ENCODE results near the gene CIAO2B.
A peak's percentile ranks its signal among the peaks of the same experiment; 100 is the strongest.
"Not testable (repeated sequence)": the region's sequence is repeated elsewhere in the genome, so short reads cannot be mapped to it uniquely, and the experiment has no call there.

The CIAO2B gene

DNA sequence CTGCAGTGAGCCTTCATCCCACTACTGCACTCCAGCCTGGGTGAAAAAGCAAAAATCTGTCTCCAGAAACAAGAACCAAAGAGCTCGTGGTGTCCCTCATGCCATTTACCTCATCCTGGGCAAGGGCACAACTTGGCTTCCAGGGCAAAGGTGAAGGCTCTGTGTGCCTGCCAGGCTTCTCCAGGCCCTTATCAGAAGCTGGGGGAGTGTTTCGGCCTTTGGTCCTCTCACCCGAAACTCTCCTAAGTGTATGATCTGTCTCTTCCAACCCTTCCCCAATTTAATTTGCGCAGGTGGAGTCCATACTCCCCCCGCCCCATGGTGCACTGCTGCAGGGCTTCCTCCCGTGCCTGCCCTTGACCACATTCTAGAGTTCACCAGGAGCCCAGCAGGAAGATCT lies 2.3 kb upstream of the CIAO2B start:
- peak overlapping the region; percentile 21 to 91 for H3K9ac ChIP-seq (ENCODE audit: low read length in 2 of 2)
- peaks cover 45% of the 10 kb centered on the region for H3K4me1 ChIP-seq (ENCODE audit: control insufficient read depth, insufficient read depth, low read length)
- H3K27me3 ChIP-seq (ENCODE audit: control insufficient read depth in 1 of 2, insufficient read depth in 2 of 2, low read length in 2 of 2) = no peaks in the 10 kb centered on the region
- H3K9me3 ChIP-seq (ENCODE audit: control insufficient read depth in 2 of 2, low read length in 2 of 2) = no peaks in the 10 kb centered on the region
- H3K4me3 ChIP-seq (ENCODE audit: low read length in 2 of 2) = peak overlapping the region in 1 of 2 donors; percentile 100
- H3K36me3 ChIP-seq (ENCODE audit: control insufficient read depth in 2 of 2, insufficient read depth in 2 of 2, low read length in 2 of 2) = peaks cover 33 to 45% of the 10 kb centered on the region in 2 donors
- no peak overlapping the region for H3K27ac ChIP-seq (ENCODE audit: low read length)

DNA sequence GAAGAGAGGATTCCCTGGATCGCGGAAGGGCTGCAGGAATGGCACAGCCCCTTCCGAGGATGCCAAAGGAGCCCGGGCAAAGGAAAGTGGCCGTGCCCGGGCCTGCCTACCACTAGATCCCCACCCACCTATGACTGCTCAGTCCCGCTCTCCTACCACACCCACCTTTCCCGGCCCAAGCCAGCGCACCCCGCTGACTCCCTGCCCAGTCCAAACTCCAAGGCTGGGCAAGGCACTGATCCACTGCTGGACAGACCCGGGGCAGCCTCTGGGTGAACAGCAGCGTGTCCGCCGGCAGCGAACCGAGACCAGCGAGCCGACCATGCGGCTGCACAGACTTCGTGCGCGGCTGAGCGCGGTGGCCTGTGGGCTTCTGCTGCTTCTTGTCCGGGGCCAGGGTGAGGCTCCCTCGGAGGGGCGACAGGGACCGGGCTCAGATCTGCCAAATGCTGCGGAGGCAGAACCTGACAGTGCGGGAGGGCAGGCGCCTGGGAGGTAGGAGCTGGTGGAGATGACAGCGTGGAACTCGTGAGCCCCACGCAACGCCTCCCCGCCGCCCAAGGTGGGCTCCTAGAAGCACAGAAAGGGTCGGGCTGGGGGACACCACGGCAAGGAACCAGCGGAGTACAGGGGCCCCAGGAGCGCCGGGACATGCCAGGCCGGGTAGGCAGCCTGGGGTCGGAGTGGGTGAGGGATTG lies 1.3 kb upstream of the CIAO2B start, which contains the start of gene CES2:
TSS of gene CES2 (plus strand) at position 203 of the 698 bp plus-strand sequence. CDS start at position 323, 120 bp downstream.
- Histone ChIP-seq H3K9me3 (ENCODE audit: control insufficient read depth in 2 of 2, low read length in 2 of 2) (no peaks in the 10 kb centered on the region), H3K27me3 (ENCODE audit: control insufficient read depth in 1 of 2, insufficient read depth in 2 of 2, low read length in 2 of 2) (no peaks in the 10 kb centered on the region), H3K36me3 (ENCODE audit: control insufficient read depth in 2 of 2, insufficient read depth in 2 of 2, low read length in 2 of 2) (peaks cover 23 to 40% of the 10 kb centered on the region in 2 donors), H3K9ac (ENCODE audit: low read length in 2 of 2) (peak within 1 kb of the TSS; percentile 91 to 97), H3K4me1 (ENCODE audit: control insufficient read depth, insufficient read depth, low read length) (peaks cover 45% of the 10 kb centered on the region), H3K27ac (ENCODE audit: low read length) (peak within 1 kb of the TSS; percentile 88), H3K4me3 (ENCODE audit: low read length in 2 of 2) (peak within 1 kb of the TSS; percentile 87 to 100)

DNA sequence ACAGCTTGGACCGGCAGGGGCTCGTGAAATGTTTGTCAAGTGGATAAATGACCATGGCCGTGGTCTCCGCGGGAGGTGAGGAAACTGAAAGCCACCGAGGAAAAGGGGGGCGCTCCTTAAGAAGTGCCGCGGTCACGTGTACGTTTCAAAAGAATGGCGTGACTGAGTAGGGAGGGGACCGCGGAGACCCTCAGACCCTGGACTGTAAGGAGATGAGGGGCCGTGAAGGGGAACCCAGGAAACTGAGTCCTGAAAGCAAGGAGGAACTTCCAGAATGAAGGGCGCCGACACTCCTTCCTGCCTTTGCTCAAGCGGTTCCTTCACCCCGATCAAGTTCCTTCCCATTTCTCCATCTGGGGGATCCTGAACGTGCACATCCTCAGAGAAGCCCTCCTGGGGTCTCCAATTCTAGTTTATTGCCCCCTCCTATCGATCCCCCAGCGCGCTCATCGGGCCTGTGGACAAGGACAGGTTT lies 674 bp upstream of the CIAO2B start:
- peak overlapping the region; percentile 91 to 97 for H3K9ac ChIP-seq (ENCODE audit: low read length in 2 of 2)
- peaks cover 20 to 37% of the 10 kb centered on the region in 2 donors for H3K36me3 ChIP-seq (ENCODE audit: control insufficient read depth in 2 of 2, insufficient read depth in 2 of 2, low read length in 2 of 2)
- H3K4me1 ChIP-seq (ENCODE audit: control insufficient read depth, insufficient read depth, low read length) = peaks cover 45% of the 10 kb centered on the region

DNA sequence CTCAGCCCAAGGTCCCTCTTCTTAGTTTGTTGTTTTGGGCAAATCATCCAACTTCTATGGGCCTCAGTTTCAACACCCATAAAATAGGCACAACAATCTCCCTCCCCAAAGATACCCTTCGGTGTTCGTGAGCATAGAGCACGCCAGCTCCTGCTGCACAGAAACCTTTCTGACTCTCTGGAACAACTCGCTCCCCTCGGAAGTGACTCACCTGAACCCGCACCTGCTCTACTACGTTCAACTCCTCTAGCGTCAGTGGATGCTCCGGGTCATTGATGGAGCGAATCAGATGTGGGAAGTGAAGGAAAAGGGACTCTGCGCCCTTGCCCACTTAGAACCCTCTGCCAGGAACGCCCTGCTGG lies 445 bp downstream of the CIAO2B start:
- H3K27me3 ChIP-seq (ENCODE audit: control insufficient read depth in 1 of 2, insufficient read depth in 2 of 2, low read length in 2 of 2) = no peaks in the 10 kb centered on the region
- peaks cover 48% of the 10 kb centered on the region for H3K4me1 ChIP-seq (ENCODE audit: control insufficient read depth, insufficient read depth, low read length)
- H3K4me3 ChIP-seq (ENCODE audit: low read length in 2 of 2) = peak overlapping the region; percentile 87 to 100
- H3K9ac ChIP-seq (ENCODE audit: low read length in 2 of 2) = peak overlapping the region; percentile 91 to 97
- H3K27ac ChIP-seq (ENCODE audit: low read length) = peak overlapping the region; percentile 88
- peaks cover 10 to 31% of the 10 kb centered on the region in 2 donors for H3K36me3 ChIP-seq (ENCODE audit: control insufficient read depth in 2 of 2, insufficient read depth in 2 of 2, low read length in 2 of 2)
- no peaks in the 10 kb centered on the region for H3K9me3 ChIP-seq (ENCODE audit: control insufficient read depth in 2 of 2, low read length in 2 of 2)

More for the DNA sequence above, 674 bp upstream of the CIAO2B start:
- not testable (repeated sequence) for H3K27me3 ChIP-seq (ENCODE audit: control insufficient read depth in 1 of 2, insufficient read depth in 2 of 2, low read length in 2 of 2); H3K9me3 ChIP-seq (ENCODE audit: control insufficient read depth in 2 of 2, low read length in 2 of 2)
- H3K27ac ChIP-seq (ENCODE audit: low read length) = peak overlapping the region; percentile 88
- H3K4me3 ChIP-seq (ENCODE audit: low read length in 2 of 2) = peak overlapping the region; percentile 87 to 100

DNA sequence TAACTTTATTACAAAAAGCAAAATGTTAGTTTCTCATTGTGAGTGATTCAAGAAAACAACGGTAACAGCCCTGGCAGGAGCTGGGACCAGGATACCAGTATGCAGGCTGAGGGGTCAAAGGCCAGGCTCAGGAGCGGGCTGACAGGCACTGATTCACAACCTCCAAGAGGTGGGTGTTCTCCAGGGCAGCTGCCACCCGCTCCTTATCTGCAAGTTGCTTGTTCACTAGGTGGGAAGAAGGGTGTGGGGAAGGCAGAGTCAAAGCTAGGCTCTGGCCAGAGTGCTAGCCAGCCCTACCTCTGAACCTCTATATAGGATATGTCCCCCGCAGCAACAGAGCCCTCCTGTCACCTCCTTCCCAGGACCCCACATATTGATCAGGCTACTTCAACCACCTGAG lies 2.1 kb downstream of the CIAO2B start:
- peaks cover 54% of the 10 kb centered on the region for H3K4me1 ChIP-seq (ENCODE audit: control insufficient read depth, insufficient read depth, low read length)
- H3K27me3 ChIP-seq (ENCODE audit: control insufficient read depth in 1 of 2, insufficient read depth in 2 of 2, low read length in 2 of 2) = no peaks in the 10 kb centered on the region
- H3K27ac ChIP-seq (ENCODE audit: low read length) = no peak overlapping the region
- no peaks in the 10 kb centered on the region for H3K9me3 ChIP-seq (ENCODE audit: control insufficient read depth in 2 of 2, low read length in 2 of 2)
- H3K36me3 ChIP-seq (ENCODE audit: control insufficient read depth in 2 of 2, insufficient read depth in 2 of 2, low read length in 2 of 2) = peaks cover 0 to 15% of the 10 kb centered on the region in 2 donors
- H3K4me3 ChIP-seq (ENCODE audit: low read length in 2 of 2) = no peak overlapping the region
- no peak overlapping the region for H3K9ac ChIP-seq (ENCODE audit: low read length in 2 of 2)

DNA sequence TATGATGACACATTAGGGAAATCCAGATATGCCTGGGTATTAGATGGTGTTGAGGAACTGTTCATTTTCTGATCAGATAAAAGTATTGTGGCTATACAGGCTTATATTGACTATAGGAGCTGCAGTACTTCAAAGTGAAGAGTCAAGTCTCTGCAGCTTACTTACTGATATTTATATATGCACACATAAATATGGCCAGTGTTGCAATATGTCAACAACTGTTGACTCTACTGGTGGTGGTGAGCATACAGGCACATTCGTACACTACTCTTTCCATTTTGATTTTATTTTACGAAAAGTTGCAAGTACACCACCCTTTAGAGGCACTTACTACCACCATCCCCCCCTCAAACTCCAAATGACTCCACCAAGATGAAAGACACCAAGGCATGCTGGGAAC lies 2.5 kb downstream of the CIAO2B start:
- Histone ChIP-seq H3K9me3 (ENCODE audit: control insufficient read depth in 2 of 2, low read length in 2 of 2) (no peaks in the 10 kb centered on the region), H3K4me1 (ENCODE audit: control insufficient read depth, insufficient read depth, low read length) (peaks cover 53% of the 10 kb centered on the region), H3K36me3 (ENCODE audit: control insufficient read depth in 2 of 2, insufficient read depth in 2 of 2, low read length in 2 of 2) (peaks cover 0 to 15% of the 10 kb centered on the region in 2 donors), H3K27me3 (ENCODE audit: control insufficient read depth in 1 of 2, insufficient read depth in 2 of 2, low read length in 2 of 2) (no peaks in the 10 kb centered on the region), H3K9ac (ENCODE audit: low read length in 2 of 2) (no peak overlapping the region), H3K4me3 (ENCODE audit: low read length in 2 of 2) (no peak overlapping the region), H3K27ac (ENCODE audit: low read length) (no peak overlapping the region)

DNA sequence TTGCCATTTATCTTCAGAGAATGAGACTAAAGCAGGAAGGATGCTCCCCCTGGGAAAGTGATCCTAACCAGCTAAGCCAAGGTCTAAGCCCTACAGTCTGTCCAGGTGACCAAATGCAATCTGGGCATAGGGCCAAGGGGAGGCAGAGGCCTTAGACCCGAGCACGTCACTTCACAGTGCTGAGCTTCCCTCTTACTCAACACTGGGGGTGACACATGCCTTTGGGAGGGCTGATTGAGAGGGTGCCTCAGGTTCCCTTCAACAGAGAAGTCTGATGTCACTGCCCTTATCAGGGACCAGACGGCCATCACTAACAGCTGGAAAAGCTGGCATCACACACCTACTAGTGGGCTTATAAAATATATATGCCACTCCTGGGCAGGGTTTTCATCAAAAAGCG lies 4.0 kb downstream of the CIAO2B start:
- H3K27ac ChIP-seq (ENCODE audit: low read length) = peak overlapping the region; percentile 11
- H3K9me3 ChIP-seq (ENCODE audit: control insufficient read depth in 2 of 2, low read length in 2 of 2) = no peaks in the 10 kb centered on the region
- no peaks in the 10 kb centered on the region for H3K27me3 ChIP-seq (ENCODE audit: control insufficient read depth in 1 of 2, insufficient read depth in 2 of 2, low read length in 2 of 2)
- H3K4me1 ChIP-seq (ENCODE audit: control insufficient read depth, insufficient read depth, low read length) = peaks cover 50% of the 10 kb centered on the region
- H3K9ac ChIP-seq (ENCODE audit: low read length in 2 of 2) = no peak overlapping the region
- H3K36me3 ChIP-seq (ENCODE audit: control insufficient read depth in 2 of 2, insufficient read depth in 2 of 2, low read length in 2 of 2) = peaks cover 0 to 15% of the 10 kb centered on the region in 2 donors
- H3K4me3 ChIP-seq (ENCODE audit: low read length in 2 of 2) = no peak overlapping the region

DNA sequence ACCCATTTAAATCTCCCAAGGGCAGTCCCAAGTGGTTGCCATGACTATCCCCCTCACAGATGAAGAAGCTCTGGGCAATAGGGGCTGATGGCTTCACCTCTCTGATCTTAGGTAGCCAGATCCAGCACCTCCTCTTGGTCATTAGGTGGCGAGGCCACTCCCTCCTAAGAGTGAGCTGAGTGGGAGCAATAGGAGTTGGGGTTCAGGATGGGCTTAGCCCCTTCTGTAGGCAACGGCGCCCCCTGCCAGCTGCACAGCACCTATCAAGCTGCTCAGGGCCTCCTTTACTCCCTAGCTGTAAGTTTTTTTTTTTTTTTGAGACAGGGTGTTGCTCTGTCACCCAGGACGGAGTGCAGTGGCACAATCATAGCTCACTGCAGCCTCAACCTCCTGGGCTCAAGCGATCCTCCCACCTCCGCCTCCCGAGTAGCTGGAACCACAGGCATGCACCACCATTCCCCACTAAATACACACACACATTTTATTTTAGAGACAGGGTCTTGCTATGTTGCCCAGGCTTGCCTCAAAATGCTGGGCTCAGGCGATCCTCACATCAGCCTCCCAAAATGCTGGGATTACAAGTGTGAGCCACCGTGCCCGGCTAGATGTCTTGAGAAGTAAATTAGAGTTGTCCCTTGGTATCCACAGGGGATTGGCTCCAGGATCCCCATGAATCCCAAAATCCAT lies 5.4 kb downstream of the CIAO2B start:
- Histone ChIP-seq H3K9ac (ENCODE audit: low read length in 2 of 2) (no peak overlapping the region), H3K4me1 (ENCODE audit: control insufficient read depth, insufficient read depth, low read length) (peaks cover 56% of the 10 kb centered on the region), H3K4me3 (ENCODE audit: low read length in 2 of 2) (no peak overlapping the region), H3K36me3 (ENCODE audit: control insufficient read depth in 2 of 2, insufficient read depth in 2 of 2, low read length in 2 of 2) (peaks cover 0 to 17% of the 10 kb centered on the region in 2 donors), H3K27ac (ENCODE audit: low read length) (no peak overlapping the region), H3K27me3 (ENCODE audit: control insufficient read depth in 1 of 2, insufficient read depth in 2 of 2, low read length in 2 of 2) (no peaks in the 10 kb centered on the region), H3K9me3 (ENCODE audit: control insufficient read depth in 2 of 2, low read length in 2 of 2) (no peaks in the 10 kb centered on the region)

DNA sequence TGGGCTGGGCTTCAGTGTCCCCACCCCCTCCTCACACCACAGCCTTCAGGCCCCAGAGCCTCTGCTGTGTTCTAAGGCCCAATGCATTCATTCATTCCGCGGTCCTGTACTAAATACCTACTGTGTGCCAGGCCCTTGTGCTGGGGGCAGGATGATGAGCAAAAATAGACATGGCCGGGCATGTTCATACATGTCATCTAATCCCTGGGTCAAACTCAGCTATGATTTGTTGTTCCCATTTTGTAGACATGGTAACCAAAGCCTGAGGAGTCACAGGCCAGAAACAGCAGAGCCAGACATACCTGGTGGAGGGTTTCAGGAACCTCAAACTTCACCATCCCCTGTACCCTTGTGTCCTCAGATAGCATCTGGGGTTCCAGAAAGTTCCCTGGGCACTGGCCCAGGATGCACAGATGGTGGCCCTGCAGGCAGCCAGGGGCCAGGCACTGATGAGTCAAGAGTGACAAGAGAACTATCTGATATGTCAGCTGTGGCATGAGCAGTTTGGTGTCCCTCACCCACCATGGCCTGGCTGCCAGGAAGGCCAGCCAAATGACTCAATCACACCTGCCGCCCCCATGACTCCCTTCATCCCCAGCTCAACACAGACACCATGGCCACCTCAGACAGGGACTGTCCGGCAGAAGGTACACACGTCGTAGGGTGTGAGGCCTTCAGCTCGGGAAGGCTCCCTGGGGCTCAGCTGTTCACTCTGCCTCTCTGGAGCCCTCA lies 6.1 kb downstream of the CIAO2B start:
- Histone ChIP-seq H3K27me3 (ENCODE audit: control insufficient read depth in 1 of 2, insufficient read depth in 2 of 2, low read length in 2 of 2) (no peaks in the 10 kb centered on the region), H3K27ac (ENCODE audit: low read length) (peak overlapping the region; percentile 24), H3K9me3 (ENCODE audit: control insufficient read depth in 2 of 2, low read length in 2 of 2) (no peaks in the 10 kb centered on the region), H3K4me3 (ENCODE audit: low read length in 2 of 2) (no peak overlapping the region), H3K4me1 (ENCODE audit: control insufficient read depth, insufficient read depth, low read length) (peaks cover 56% of the 10 kb centered on the region), H3K36me3 (ENCODE audit: control insufficient read depth in 2 of 2, insufficient read depth in 2 of 2, low read length in 2 of 2) (peaks cover 0 to 17% of the 10 kb centered on the region in 2 donors), H3K9ac (ENCODE audit: low read length in 2 of 2) (no peak overlapping the region)

DNA sequence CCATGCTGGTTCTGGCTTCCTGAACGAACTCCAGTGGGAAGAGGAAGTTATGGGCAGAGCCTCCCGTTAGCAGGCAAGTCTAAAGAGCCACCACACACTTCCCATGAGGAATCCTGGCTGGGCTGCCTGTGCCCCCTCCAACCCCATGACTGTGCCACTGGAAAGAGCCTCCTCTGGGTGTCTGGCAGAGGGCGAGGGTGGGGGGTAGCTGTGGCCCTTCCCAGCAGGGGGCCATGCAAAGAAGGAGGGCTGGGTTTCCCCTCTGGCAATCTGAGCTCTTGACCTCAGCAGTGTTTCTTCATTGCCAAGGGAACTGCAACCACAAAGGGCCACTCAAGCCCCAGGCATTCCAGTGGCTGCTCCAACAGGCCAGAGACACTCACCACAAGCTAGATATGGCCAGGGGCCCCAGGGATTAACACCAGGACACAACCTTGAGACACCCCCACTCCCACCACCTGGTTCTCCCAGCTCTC lies 7.2 kb downstream of the CIAO2B start:
- H3K27ac ChIP-seq (ENCODE audit: low read length) = peak overlapping the region; percentile 82
- peaks cover 58% of the 10 kb centered on the region for H3K4me1 ChIP-seq (ENCODE audit: control insufficient read depth, insufficient read depth, low read length)
- no peaks in the 10 kb centered on the region for H3K27me3 ChIP-seq (ENCODE audit: control insufficient read depth in 1 of 2, insufficient read depth in 2 of 2, low read length in 2 of 2)
- H3K36me3 ChIP-seq (ENCODE audit: control insufficient read depth in 2 of 2, insufficient read depth in 2 of 2, low read length in 2 of 2) = peaks cover 0 to 14% of the 10 kb centered on the region in 2 donors
- H3K9me3 ChIP-seq (ENCODE audit: control insufficient read depth in 2 of 2, low read length in 2 of 2) = no peaks in the 10 kb centered on the region
- peak overlapping the region in 1 of 2 donors; percentile 29 for H3K9ac ChIP-seq (ENCODE audit: low read length in 2 of 2)
- no peak overlapping the region for H3K4me3 ChIP-seq (ENCODE audit: low read length in 2 of 2)

Data from stomach smooth muscle (tissue), 2 donors.